Vagina (tissue), 2 donors: Measurements from ENCODE around the gene DLST.

Experiments
- POLR2A ChIP-seq, 2 donors: fragments of 450-650 bp; IDR thresholded peaks; one replicate each; pipeline ENCODE4 v1.6.1; 2017; ENCODE audit warnings: antibody characterized with exemption in 2 of 2, mild to moderate bottlenecking in 2 of 2, moderate library complexity in 2 of 2
- TF ChIP-seq, protein P1 (sequence below), 3 experiments: fragments of 450-650 bp in 2 of 3; fragments of 200-600 bp in 1 of 3; sonication (generic) in 1 of 3; IDR thresholded peaks; one replicate each; pipeline ENCODE4 v1.5.1; 2017 to 2019; ENCODE audit warnings: antibody characterized with exemption in 3 of 3, mild to moderate bottlenecking in 2 of 3, moderate library complexity in 2 of 3

DNA sequence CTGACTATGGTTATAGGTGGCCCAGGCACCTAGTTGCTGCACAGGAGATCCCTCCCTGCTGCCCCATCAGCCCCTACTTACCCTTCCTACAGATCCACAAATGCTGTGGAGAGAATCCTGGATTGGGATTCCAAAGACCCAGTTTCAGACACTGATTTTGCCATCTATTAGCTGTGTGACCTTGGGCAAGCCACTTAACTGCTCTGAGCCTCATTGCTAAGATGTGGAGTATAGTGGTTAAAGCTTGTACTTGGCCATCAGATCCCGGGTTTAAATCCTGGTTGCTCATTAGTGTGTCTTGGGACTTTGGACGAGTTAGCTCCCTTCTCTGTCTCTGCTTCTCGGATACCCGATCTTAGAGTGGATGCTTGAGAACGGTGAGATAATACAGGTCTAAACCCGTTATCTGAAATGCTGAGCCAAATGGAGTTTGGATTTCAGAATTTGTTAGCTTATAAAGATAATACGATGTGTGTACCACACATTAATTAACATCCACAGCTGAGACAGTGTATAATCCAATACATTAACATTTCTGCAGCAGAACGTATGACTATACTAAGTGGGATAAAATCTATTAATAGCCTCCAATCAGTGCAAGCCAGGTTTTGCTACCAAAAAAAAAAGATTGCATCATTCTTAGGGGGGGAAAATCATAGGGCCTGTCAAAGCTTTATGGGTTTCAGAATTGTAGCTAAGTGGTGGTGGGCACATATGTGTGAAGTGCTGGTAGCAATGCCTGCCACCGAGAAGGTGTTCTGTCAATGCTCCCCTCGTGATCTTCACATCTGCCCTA, 21.8 kb upstream of the DLST start:
- TF ChIP-seq POLR2A (IDR thresholded peaks at IDR 0.05) = no peak
- TF ChIP-seq, protein P1, sequence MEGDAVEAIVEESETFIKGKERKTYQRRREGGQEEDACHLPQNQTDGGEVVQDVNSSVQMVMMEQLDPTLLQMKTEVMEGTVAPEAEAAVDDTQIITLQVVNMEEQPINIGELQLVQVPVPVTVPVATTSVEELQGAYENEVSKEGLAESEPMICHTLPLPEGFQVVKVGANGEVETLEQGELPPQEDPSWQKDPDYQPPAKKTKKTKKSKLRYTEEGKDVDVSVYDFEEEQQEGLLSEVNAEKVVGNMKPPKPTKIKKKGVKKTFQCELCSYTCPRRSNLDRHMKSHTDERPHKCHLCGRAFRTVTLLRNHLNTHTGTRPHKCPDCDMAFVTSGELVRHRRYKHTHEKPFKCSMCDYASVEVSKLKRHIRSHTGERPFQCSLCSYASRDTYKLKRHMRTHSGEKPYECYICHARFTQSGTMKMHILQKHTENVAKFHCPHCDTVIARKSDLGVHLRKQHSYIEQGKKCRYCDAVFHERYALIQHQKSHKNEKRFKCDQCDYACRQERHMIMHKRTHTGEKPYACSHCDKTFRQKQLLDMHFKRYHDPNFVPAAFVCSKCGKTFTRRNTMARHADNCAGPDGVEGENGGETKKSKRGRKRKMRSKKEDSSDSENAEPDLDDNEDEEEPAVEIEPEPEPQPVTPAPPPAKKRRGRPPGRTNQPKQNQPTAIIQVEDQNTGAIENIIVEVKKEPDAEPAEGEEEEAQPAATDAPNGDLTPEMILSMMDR (IDR thresholded peaks at IDR 0.05) = no peak
